ENCODE results near the gene PRR7. TPM values are rescaled to one million over a fixed set of nuclear protein-coding genes. Genes with fewer than 3 reads are reported as not detected.

PRR7 gene
- total RNA-seq, 1 donor from 2014 or later: 5.8 TPM

DNA sequence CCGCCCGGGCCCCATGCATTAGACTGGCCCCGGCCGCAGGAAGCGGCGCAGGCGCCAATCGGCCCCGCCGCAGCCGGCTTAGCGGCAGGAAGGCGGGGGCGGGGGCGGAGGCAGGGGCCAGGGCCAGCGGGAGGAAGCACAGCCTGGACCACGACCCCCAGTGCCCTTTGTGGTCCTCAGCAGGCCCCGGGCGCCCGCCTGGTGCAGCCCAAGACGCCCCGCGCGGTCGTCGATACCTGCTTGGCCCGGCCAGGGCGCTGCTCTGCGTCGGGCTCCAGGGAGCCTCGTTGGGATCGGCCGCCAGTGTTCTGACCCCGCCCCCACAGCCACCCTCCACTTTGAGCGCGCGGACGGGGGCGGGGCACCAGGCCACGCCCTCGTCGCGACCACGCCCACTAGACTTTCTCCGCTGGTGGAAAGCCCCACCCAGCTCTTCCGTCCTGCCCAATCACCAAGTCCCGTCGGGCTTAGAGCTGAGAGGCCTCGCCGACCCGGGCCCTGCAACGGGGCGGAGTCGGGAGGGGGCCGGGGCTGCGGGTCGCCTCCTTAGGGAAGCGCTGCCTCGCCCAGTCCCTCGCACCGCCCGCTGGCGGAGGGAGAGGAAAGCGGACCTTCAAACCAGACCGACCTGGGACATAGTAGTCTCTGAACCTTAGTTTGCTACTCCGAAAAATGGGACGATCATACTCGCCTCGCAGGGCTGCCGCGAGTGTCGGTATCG is 50.8 kb downstream of the PRR7 start, which contains the start of gene PDLIM7:
TSS of gene PDLIM7 (minus strand) at position 313 of the 721 bp plus-strand sequence. CDS start 1,092 bp downstream, outside the sequence.
- H3K4me3 ChIP-seq (ENCODE audit: low read depth, low read length): peak within 1 kb of the TSS; percentile 84
- no peaks in the 10 kb centered on the region for H3K36me3 ChIP-seq (ENCODE audit: control insufficient read depth, insufficient read depth, low read length)
- DNase-seq (ENCODE audit: low read depth): peak; percentile 85
- no peaks in the 10 kb centered on the region for H3K27me3 ChIP-seq (ENCODE audit: control insufficient read depth, insufficient read depth, low read length)
- TF ChIP-seq, protein P1, sequence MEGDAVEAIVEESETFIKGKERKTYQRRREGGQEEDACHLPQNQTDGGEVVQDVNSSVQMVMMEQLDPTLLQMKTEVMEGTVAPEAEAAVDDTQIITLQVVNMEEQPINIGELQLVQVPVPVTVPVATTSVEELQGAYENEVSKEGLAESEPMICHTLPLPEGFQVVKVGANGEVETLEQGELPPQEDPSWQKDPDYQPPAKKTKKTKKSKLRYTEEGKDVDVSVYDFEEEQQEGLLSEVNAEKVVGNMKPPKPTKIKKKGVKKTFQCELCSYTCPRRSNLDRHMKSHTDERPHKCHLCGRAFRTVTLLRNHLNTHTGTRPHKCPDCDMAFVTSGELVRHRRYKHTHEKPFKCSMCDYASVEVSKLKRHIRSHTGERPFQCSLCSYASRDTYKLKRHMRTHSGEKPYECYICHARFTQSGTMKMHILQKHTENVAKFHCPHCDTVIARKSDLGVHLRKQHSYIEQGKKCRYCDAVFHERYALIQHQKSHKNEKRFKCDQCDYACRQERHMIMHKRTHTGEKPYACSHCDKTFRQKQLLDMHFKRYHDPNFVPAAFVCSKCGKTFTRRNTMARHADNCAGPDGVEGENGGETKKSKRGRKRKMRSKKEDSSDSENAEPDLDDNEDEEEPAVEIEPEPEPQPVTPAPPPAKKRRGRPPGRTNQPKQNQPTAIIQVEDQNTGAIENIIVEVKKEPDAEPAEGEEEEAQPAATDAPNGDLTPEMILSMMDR (IDR thresholded peaks at IDR 0.05; ENCODE audit: insufficient read depth, low read length, poor library complexity, severe bottlenecking): peak; percentile 22

DNA sequence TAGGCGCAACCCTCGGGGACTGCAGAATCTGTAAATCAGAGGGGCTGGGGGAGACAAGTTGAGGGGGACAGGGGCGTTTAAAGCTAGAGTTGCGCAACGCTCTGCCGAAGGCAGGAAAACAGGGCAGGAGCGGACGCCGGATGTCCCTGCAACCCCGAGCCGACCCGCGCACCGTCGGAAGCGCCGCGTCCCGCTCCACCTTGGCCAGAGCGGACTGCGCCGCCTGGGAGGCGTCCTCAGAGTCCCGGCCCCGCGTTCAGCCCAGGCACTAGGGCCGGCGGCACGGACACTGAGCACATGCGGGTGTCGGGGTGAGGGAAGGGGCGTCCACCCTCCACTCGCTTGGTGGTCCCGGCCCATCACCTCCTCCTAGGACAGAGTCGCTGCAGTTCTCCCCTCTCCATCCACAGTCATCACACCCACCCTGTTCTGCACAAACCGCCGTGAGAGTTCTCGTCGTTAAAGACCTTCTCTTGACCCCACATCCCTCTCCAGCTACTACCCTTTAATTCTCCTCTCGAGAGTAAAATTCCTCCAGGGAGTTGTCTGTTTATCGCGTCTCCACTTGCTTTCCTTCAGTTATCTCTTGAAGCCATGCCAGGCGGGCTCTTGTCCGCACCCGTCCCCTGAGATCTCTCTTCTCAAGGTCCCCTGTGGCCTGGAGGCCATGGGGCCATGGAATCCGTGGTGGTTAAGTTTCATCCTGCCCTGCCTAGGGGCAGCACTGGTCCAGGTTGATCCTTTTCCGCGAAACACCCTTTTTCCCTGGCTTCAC is 51.6 kb downstream of the PRR7 start:
- TF ChIP-seq, protein P1 (IDR thresholded peaks at IDR 0.05; ENCODE audit: insufficient read depth, low read length, poor library complexity, severe bottlenecking): no peak
- DNase-seq (ENCODE audit: low read depth): no peak
- Histone ChIP-seq H3K27me3 (ENCODE audit: control insufficient read depth, insufficient read depth, low read length) (no peaks in the 10 kb centered on the region), H3K36me3 (ENCODE audit: control insufficient read depth, insufficient read depth, low read length) (no peaks in the 10 kb centered on the region), H3K4me3 (ENCODE audit: low read depth, low read length) (peak overlapping the region; percentile 49)

DNA sequence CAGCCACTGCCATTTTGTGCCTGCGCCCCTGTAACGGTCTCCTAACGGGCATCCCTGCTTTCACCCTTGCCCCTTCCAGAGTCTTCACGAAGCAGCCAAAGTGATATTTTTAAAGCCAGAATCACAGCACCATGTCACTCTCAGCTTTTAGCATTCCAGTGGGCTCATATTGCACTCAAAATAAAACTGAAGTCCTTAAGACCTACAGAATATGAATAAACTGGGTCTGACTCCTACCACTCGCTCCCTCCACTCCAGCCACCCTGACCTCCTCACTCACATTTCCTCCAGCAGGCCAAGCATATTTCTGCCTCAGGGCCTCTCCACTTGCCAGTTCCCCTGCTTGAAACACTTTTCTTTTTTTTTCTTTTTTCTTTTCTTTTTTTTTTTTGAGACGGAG is 53.2 kb downstream of the PRR7 start:
- H3K27me3 ChIP-seq (ENCODE audit: control insufficient read depth, insufficient read depth, low read length): no peaks in the 10 kb centered on the region
- TF ChIP-seq, protein P1 (IDR thresholded peaks at IDR 0.05; ENCODE audit: insufficient read depth, low read length, poor library complexity, severe bottlenecking): no peak

DNA sequence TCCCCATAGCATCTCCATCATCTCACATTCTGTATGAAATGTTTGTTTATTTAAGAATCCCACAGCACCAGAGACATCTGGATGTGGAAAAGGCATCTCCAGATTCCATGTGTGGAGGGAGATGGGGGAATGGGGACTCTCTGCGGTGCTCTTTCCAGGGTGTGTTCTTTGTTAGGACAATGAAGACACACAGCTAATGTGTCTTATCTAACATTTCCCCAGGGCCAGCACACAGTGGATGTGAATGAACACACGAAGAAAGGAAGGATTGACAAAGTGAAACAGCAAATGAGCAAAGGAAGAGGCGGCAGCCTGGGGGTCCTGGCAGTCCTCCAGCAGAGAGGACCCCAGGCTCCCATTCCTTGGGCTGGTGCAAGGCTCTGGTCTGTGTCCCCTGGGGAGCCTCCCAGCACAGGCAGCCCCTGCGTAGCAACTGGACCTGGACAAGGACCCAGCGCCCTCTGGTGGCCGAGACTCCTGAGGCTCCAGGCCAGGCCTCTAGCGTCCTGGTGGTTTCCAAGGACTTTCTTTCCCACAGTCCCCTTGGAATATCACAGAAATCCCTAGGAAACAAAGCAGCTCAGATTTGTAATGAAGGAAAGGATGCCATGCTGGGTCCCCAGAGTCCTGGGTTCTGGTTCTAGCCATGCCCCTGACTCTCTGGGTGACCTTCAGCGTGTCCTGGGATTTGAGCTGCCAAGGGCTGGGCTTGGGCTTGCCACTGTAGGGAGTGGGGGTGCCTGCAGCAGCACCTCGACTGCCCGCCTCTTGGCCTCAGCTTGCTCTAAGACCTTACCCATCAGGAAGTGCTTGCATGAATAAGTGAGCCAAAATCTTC is 54.3 kb downstream of the PRR7 start:
- DNase-seq (ENCODE audit: low read depth): peak; percentile 34
- TF ChIP-seq, protein P1 (IDR thresholded peaks at IDR 0.05; ENCODE audit: insufficient read depth, low read length, poor library complexity, severe bottlenecking): peak; percentile 95
- H3K27me3 ChIP-seq (ENCODE audit: control insufficient read depth, insufficient read depth, low read length): no peaks in the 10 kb centered on the region

More for the DNA sequence above, 53.2 kb downstream of the PRR7 start:
- Histone ChIP-seq H3K4me3 (ENCODE audit: low read depth, low read length) (no peak overlapping the region), H3K36me3 (ENCODE audit: control insufficient read depth, insufficient read depth, low read length) (no peaks in the 10 kb centered on the region)
- no peak for DNase-seq (ENCODE audit: low read depth)

DNA sequence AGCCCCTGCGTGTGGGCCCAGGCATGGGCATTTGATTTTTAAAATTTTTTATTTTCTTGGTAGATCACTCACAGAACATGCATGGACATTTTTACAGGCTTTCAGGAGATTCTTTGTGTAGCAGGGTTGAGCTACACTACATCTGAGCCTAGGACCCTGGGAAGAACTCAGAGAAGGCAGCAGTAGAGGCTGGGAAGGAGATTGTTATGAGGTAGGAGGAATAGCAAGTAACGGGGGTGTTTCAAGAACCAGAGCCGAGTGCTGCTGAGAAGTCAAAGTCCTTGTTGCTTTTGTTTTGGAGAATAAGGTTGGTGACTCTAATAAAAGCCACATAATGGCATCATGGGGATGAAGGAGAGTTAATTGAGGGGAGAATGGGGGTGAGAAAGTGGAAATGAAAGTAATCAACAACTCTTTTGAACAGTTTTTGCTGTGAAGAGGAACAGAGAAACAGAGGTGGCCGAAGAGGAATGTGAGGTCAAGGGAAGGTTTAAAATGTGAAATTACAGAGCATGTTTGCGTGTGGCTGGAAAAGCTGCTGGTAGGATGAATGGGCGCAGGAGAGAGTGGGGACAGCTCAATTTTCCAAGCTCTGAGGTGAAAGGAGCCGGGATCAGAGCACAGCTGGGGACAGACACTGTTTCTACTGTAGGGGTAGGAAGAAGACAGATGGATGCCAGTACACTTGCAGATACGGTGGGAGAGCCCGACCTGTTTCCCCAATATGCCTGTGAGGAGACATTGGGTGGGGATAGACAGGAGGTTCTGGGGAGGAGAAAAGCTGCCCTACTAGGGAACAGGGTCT is 55.5 kb downstream of the PRR7 start:
- Histone ChIP-seq H3K27me3 (ENCODE audit: control insufficient read depth, insufficient read depth, low read length) (no peaks in the 10 kb centered on the region), H3K36me3 (ENCODE audit: control insufficient read depth, insufficient read depth, low read length) (no peaks in the 10 kb centered on the region), H3K4me3 (ENCODE audit: low read depth, low read length) (no peak overlapping the region)
- no peak for DNase-seq (ENCODE audit: low read depth)
- TF ChIP-seq, protein P1 (IDR thresholded peaks at IDR 0.05; ENCODE audit: insufficient read depth, low read length, poor library complexity, severe bottlenecking): no peak

More for the DNA sequence above, 54.3 kb downstream of the PRR7 start:
- Histone ChIP-seq H3K36me3 (ENCODE audit: control insufficient read depth, insufficient read depth, low read length) (no peaks in the 10 kb centered on the region), H3K4me3 (ENCODE audit: low read depth, low read length) (no peak overlapping the region)
